Fibroblast of mammary gland (primary cell): ENCODE measurements around the gene MTCH1.

Experiments
- DNase-seq: peaks from one replicate; pipeline ENCODE4 v3.0.0-alpha.2; 2010; ENCODE audit warnings: low read depth
- H3K4me3 ChIP-seq: 2 replicates; pipeline ENCODE4 v1.5.1; 2011; ENCODE audit warnings: low read depth, mild to moderate bottlenecking, low read length, moderate library complexity; ENCODE audit not compliant: control insufficient read depth
- CTCF ChIP-seq: conservative IDR thresholded peaks from 2 replicates; pipeline ENCODE4 v1.5.1; 2011; ENCODE audit warnings: low read depth, low read length, inconsistent platforms; ENCODE audit not compliant: control insufficient read depth, insufficient read depth

MTCH1 gene

DNA sequence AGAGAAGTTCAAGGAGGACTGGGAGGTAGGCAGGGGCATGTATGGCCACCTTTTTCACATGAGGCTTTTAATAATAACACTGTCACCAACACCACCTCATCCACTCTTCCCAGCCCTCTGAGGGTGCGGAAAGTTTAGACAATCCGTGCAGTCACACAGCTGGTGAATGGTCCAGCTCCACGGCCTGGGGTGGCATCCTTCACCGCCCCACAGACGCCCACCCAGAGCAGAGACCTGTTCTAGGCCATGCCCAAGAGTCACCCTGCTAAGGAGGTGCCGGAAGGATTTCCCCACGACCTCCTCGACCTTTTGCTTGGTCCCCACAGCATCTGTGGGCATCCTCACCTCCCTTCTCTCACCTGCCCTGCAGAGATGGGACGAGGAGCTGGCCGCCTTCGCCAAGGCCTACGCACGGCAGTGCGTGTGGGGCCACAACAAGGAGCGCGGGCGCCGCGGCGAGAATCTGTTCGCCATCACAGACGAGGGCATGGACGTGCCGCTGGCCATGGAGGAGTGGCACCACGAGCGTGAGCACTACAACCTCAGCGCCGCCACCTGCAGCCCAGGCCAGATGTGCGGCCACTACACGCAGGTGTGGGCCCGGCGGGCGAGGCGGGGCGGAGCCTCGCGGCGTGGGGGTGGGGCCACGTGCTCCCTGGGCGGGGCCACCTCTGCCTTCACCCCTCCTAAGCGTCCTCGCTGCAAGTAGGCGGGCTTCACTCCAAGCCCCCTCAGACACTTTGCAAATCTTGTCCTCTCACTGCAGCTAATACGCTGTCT lies 27.0 kb downstream of the MTCH1 start:
- no peak for DNase-seq
- no peak overlapping the region for H3K4me3 ChIP-seq
- no peak for TF ChIP-seq CTCF

DNA sequence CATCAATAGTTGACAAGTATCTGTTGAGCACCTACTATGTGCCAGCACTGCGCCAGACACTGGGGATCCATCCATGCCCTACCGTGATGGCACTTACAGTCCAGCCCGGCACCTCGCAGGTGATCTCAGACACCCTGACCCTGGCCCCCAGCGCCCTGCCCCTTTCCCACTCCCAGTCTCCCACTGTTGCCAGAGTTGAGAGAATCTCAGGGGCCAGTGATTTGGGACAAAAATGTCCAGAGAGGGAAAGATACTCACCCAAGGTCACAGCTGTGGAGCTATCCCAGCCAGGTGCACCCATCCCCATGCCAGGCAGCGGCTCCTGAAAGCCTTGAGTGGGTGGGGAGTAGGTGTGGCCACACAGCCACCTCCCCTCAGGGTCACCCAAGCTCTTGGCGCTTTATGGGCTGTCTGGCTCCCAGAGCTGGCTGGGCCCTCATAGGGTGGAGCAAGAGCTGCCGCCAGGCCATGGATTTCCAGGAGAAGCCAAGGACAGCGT lies 28.2 kb downstream of the MTCH1 start:
- no peak for DNase-seq
- H3K4me3 ChIP-seq, result no peak overlapping the region
- no peak for TF ChIP-seq CTCF

- DNase-seq, result no peak
- no peak overlapping the region for H3K4me3 ChIP-seq
- no peak for TF ChIP-seq CTCF
These were observed 29.6 kb downstream of the MTCH1 start for GRCh38 chr6:36956446-36956820.

- DNase-seq, result peak; percentile 20
- TF ChIP-seq CTCF, result no peak
- no peak overlapping the region for H3K4me3 ChIP-seq
These were observed 30.1 kb downstream of the MTCH1 start for GRCh38 chr6:36955671-36956445.

DNA sequence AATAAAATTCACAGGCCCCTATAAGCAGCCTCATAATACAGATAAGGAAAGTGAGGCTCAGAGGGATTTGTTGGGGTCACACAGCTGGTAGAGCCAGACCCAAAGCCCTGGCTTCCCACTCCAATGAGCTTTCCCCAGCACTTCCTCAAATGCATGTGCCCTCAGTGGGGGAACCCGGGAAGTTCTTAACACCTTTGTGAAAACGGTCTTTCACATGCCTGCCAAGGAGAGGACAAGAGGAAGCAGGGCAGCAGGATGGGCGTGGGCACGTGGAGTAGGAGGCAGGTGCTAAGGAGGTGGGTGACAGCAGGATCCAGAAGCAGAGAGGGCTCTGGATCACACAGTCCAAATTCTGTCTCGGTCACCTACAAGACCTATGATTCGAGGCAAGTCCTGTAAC lies 30.9 kb downstream of the MTCH1 start:
- no peak for DNase-seq
- no peak overlapping the region for H3K4me3 ChIP-seq
- TF ChIP-seq CTCF, result no peak

GRCh38 chr6:36954262-36954931 lies 31.6 kb downstream of the MTCH1 start, which contains the start of gene PI16:
Gene PI16, plus strand, starts transcription at chr6:36954738. Its CDS starts 23 bp downstream, at chr6:36954761.
- no peak for TF ChIP-seq CTCF

More at GRCh38 chr6:36954262-36954931, 31.6 kb downstream of the MTCH1 start, which contains the start of gene PI16:
- DNase-seq, result no peak
- H3K4me3 ChIP-seq, result no peak within 1 kb of the TSS
